Ovary (tissue), 9 donors: ENCODE data around the gene NAV2. TPM values are rescaled to one million over a fixed set of nuclear protein-coding genes. Genes with fewer than 3 reads are reported as not detected.
A peak's percentile ranks its signal among the peaks of the same experiment; 100 is the strongest.

Experiments used
- DNase-seq, 5 donors: peaks; one replicate each; pipeline ENCODE4 v3.0.0-alpha.2; 2019 to 2020
- H3K27ac ChIP-seq, 2 donors: fragments of 200-600 bp; one replicate each; pipeline versions ENCODE4 v1.5.1 to v1.8.0; 2019 to 2022
- H3K27me3 ChIP-seq: fragments of 200-600 bp; one replicate; pipeline ENCODE4 v1.8.0; 2022
- H3K36me3 ChIP-seq: fragments of 200-600 bp; sonication (generic); one replicate; pipeline ENCODE4 v1.5.1; 2019
- H3K4me1 ChIP-seq: one replicate; pipeline ENCODE4 v1.8.1; 2013; ENCODE audit warnings: mild to moderate bottlenecking, moderate library complexity; ENCODE audit not compliant: insufficient read depth
- H3K4me3 ChIP-seq: fragments of 200-600 bp; sonication (generic); one replicate; pipeline ENCODE4 v1.5.1; 2017
- H3K9me3 ChIP-seq, 2 donors: fragments of 200-600 bp in 1 of 2; sonication (generic) in 1 of 2; one replicate each; pipeline versions ENCODE4 v1.5.1 to v1.8.1; 2013 to 2019; ENCODE audit warnings: mild to moderate bottlenecking in 1 of 2, moderate library complexity in 1 of 2
- EP300 ChIP-seq: sonication (generic); formaldehyde crosslinking; IDR thresholded peaks from one replicate; pipeline ENCODE4 v1.6.1; 2017; ENCODE audit warnings: antibody characterized with exemption
- POLR2A ChIP-seq: fragments of 450-650 bp; IDR thresholded peaks from one replicate; pipeline ENCODE4 v1.6.1; 2017; ENCODE audit warnings: antibody characterized with exemption, mild to moderate bottlenecking, moderate library complexity
- WGBS, 3 donors: extraction: QIAGEN DNeasy Blood & Tissue Kit in 1 of 3; methylation state at CpG; one replicate each; pipeline versions ENCODE4 v1.1.5 to v1.1.7; 2013 to 2017; 5-methylcytosine and 5-hydroxymethylcytosine counted together
- intact Hi-C, 4 donors: fragments of 100-400 bp; cut with DNase I; formaldehyde crosslinking; loops; one replicate each; pipeline versions ENCODE4 v1.11.0 to v1.15.1; 2022 to 2023
- microRNA-seq, 3 donors: library from miRNA; unstranded; fragments of <30 nt; microRNA quantifications; one replicate each; pipeline versions ENCODE4 to v1.2.0, GENCODE V29; 2019 to 2020
- polyA plus RNA-seq, 2 donors: library from polyadenylated mRNA; stranded (reverse); fragments of 200-250 nt in 1 of 2; fragments of 350-450 nt in 1 of 2; fragmentation: Illumina TruSeq in 1 of 2; extraction: RNeasy Lipid Tissue Mini Kit (QIAGEN cat#74804) in 1 of 2; gene quantifications; one replicate each; pipeline ENCODE4 v1.2.3, GENCODE V29; 2013 to 2014
- small RNA-seq: library from RNA; depleted of rRNA; stranded (forward); fragments of <200 nt; gene quantifications from one replicate; pipeline ENCODE3, GENCODE V24; 2016
- total RNA-seq, 7 donors: library from RNA; depleted of rRNA in 2 of 7; stranded (reverse); fragments of >200 nt in 2 of 7; fragmentation: NEBNext Ultra II Directional in 3 of 7; extraction: Animal tissue kit (Norgen Biotek cat#: 25700) in 3 of 7; gene quantifications; one replicate each; pipeline versions ENCODE4 v1.1.0 to v1.2.4, GENCODE V29; 2016 to 2023
- TF ChIP-seq, protein P1 (sequence below), 3 donors: fragments of 450-650 bp in 2 of 3; fragments of 200-600 bp in 1 of 3; IDR thresholded peaks; one replicate each; pipeline versions ENCODE4 v1.5.1 to v1.8.0; 2016 to 2022; ENCODE audit warnings: antibody characterized with exemption in 3 of 3, mild to moderate bottlenecking in 1 of 3
- donor health status: DM: no; HTN: no; CAD: no; lungs with moderate emphysema.
- donor health status: DM: no; HTN: no; CAD: no.
- donor health status: Bipolar disorder and iron deficiency.
- donor health status: DM: yes; HTN: yes; CAD: no.
- donor health status: DM: no; HTN: no; CAD: no.
- donor health status: DM: yes; HTN: yes; CAD: no.

Gene NAV2
- total and polyA plus RNA-seq, 9 donors = 2.9 to 14.1 (median 7.8) TPM

DNA sequence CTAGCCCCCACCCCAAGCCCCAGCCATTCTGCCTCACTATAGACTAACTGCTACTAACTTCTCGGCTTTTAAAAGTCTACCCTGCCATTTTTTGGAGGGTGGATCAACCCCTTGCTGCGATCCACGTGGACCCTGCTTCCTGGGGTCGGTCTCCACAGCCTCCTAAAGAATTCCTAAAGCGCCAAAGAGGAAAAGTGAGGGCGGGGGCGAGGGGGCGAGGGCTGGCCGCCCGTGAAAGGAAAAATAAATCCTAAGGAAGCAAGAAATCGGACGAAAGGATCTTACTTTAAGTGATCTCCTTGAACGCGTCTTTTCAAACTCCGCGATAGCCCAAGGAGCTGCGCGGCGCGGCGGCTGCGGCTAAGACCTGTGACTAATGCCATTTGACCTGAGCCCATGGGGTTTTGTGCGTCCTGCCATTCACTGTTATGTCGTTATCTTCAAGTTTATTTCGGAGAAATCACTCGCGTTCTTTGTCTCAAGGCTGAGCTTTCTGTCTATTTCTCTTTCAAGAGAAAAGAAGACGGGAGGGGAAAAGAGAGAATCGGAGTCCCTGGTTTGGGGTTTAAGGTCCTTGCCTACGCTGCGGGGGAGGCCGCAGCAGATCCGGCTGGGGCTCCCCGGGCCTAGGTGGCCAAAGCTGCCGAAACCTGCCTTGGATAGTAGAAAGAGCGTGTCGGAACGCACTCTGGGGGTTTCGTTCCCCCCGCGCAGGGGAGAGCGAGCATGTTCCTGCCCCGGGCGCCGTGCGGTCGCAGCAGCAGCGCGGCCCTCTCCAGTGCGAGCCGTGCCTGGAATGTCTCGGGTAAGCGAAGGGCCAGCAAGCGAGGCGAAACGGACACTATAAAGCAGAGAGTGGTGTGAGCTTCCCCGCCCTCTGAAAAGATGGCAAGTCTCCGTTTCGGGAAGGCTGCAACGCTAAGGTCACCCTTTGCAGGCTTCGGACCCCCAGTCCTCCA lies 450.5 kb downstream of the NAV2 start:
- WGBS, 3 donors = 1 to 2% (median 2%) methylated on average over 61 of the region's 61 CpGs
- Histone ChIP-seq H3K4me1 (no peaks in the 10 kb centered on the region), H3K27me3 (no peaks in the 10 kb centered on the region), H3K27ac (no peak overlapping the region), H3K36me3 (no peaks in the 10 kb centered on the region), H3K9me3 (peaks cover 0 to 13% of the 10 kb centered on the region in 2 donors), H3K4me3 (peak overlapping the region; percentile 1)
- intact Hi-C loops = no loop called here
- no peak for DNase-seq
- TF ChIP-seq EP300 = no peak
- TF ChIP-seq, protein P1, sequence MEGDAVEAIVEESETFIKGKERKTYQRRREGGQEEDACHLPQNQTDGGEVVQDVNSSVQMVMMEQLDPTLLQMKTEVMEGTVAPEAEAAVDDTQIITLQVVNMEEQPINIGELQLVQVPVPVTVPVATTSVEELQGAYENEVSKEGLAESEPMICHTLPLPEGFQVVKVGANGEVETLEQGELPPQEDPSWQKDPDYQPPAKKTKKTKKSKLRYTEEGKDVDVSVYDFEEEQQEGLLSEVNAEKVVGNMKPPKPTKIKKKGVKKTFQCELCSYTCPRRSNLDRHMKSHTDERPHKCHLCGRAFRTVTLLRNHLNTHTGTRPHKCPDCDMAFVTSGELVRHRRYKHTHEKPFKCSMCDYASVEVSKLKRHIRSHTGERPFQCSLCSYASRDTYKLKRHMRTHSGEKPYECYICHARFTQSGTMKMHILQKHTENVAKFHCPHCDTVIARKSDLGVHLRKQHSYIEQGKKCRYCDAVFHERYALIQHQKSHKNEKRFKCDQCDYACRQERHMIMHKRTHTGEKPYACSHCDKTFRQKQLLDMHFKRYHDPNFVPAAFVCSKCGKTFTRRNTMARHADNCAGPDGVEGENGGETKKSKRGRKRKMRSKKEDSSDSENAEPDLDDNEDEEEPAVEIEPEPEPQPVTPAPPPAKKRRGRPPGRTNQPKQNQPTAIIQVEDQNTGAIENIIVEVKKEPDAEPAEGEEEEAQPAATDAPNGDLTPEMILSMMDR (IDR thresholded peaks at IDR 0.05) = no peak
- TF ChIP-seq POLR2A = no peak

DNA sequence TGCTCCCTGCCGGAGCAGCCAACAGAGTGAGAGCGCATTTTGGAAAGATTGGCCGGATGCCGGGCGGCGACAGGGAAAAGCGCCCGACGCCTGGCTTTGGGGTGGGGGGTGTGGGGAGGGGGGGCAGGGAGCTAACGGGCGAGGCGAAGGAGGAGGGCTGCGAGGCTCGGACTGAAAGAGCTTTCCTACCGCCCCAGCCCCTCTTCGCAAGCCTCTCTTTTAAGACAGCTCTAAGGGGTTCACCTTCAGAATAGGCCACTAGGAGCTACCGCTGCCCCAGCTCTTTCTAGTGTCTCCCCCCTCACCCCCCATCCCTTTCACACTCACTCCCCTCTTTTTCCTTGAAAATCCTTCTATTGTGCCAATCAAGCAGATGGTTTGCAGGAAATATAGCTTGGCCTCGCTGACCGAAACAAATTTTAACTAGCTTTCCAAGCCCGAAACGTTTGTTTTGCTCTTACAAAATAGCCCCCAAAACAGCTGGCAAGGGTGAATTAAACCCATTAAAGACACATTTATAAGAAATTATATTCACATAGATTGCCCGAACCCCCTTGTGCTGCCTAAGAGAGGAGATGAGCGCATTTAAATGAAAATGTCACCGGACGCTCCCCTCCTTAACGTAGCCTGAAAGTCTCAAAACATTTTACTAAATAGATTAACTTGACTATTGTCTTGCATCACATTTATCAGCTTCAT lies 451.3 kb downstream of the NAV2 start:
- H3K4me3 ChIP-seq = no peak overlapping the region
- no peak overlapping the region for H3K27ac ChIP-seq
- peaks cover 0 to 9% of the 10 kb centered on the region in 2 donors for H3K9me3 ChIP-seq
- no peaks in the 10 kb centered on the region for H3K27me3 ChIP-seq
- DNase-seq = no peak
- no peak for TF ChIP-seq EP300
- no peak for TF ChIP-seq POLR2A
- TF ChIP-seq, protein P1 (IDR thresholded peaks at IDR 0.05) = no peak
- no peaks in the 10 kb centered on the region for H3K36me3 ChIP-seq
- 6 to 8% (median 8%) methylated on average over 26 of the region's 26 CpGs for WGBS, 3 donors
- intact Hi-C loops = no loop called here
- no peaks in the 10 kb centered on the region for H3K4me1 ChIP-seq

Small RNA genes lying within 50 kb of the gene (microRNA-seq; reads per million reads assigned to microRNA genes)
- gene MIR4694 = 0 to 0.18 (median 0) reads per million in 3 donors

Small RNA genes lying within 50 kb of the gene (small RNA-seq; reads per million reads assigned to genes)
- gene MIR4694 = not detected
